DMS79 (cell line): ENCODE results near the gene ST8SIA5.

ENCODE experiments used
- DNase-seq: peaks from one replicate; lab custom pipeline; 2025; lab: John Stamatoyannopoulos, UW

ST8SIA5 gene

GRCh38 chr18:46627136-46627535, 129.7 kb downstream of the ST8SIA5 start:
- no peak for DNase-seq

GRCh38 chr18:46625069-46625468, 131.8 kb downstream of the ST8SIA5 start:
- DNase-seq, result no peak

- DNase-seq, result no peak
Measured at GRCh38 chr18:46624127-46624526, 132.7 kb downstream of the ST8SIA5 start.

GRCh38 chr18:46623541-46623940, 133.3 kb downstream of the ST8SIA5 start:
- no peak for DNase-seq

GRCh38 chr18:46622999-46623398, 133.9 kb downstream of the ST8SIA5 start:
- DNase-seq, result no peak

- DNase-seq, result no peak
Measured at GRCh38 chr18:46622451-46622850, 134.4 kb downstream of the ST8SIA5 start.

GRCh38 chr18:46621871-46622270, 135.0 kb downstream of the ST8SIA5 start:
- no peak for DNase-seq

GRCh38 chr18:46621111-46621766, 135.6 kb downstream of the ST8SIA5 start:
- no peak for DNase-seq

GRCh38 chr18:46619559-46619958, 137.3 kb downstream of the ST8SIA5 start:
- no peak for DNase-seq
